ENCODE results near the gene GALNT17.

The GALNT17 gene

GRCh38 chr7:71466448-71467145, 334.7 kb downstream of the GALNT17 start:
- no peak for DNase-seq

- no peak for DNase-seq
Observed at GRCh38 chr7:71470326-71470725, 338.4 kb downstream of the GALNT17 start.

DNA sequence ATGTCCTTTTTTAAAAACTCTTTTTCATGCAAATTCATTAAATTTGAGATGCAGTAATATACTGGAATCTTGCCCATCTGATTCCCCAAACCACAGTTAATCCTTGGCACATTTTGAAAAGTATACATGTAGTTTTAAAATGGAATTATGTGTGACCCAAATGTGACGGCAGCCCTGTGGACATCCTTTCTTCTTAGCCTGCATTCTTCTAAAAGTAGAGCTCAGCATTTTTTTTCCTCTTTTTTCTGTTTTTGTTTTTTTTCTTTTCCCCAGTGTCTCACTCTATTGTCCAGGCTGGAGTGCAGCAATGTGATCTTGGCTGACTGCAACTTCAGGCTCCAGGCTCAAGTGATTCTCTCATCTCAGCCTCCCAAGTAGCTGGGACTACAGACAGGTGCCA, 338.9 kb downstream of the GALNT17 start:
- no peak for DNase-seq

GRCh38 chr7:71472962-71473361, 341.0 kb downstream of the GALNT17 start:
- DNase-seq, result no peak

DNA sequence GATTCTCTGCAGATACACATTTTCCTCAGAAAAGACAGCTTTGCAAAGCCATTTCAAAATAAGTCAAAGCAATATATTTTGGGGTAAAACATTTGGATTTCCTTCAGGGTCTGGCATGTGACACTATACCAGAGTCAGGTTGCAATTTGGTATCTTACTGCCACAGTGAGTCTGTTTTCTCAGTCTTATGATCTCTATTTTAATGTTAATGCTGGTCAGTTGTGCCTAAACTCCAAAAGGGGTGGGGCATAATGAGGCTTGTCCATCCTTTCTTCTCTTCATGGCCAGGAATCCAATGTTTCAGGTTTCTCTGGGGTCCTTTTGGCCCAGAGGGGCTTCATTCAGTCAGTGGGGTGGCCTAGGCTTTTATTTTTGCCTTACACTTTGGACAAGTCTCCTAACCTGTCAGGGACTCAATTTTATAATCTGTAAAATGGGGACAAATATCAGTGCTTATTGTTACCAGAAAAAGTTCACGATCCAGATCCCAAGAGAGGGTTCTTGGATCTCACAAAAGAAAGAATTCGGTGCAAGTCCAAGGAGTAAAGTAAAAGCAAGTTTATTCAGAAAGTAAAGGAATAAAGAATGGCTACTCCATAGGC, 341.5 kb downstream of the GALNT17 start:
- DNase-seq, result no peak

DNA sequence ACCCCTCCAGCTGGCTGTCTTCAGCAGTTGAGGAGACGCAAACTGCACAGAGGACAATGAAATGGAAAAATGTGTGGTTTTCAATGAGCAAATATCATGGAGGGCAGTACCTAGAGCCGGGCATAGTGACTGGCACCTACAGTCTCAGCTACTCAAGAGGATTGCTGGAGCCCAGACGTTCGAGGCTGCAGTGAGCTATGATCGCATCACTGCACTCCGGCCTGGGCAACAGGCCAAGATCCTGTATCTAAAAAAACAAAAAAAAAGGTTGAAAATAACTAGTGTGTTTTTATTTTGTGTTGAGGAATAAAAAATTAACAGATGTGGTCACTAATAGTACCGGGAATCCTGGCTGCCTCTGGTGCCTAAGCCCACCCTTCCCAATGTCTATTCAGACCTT, 345.5 kb downstream of the GALNT17 start:
- DNase-seq, result no peak

- DNase-seq, result no peak
Observed at GRCh38 chr7:71479231-71479630, 347.3 kb downstream of the GALNT17 start.

DNA sequence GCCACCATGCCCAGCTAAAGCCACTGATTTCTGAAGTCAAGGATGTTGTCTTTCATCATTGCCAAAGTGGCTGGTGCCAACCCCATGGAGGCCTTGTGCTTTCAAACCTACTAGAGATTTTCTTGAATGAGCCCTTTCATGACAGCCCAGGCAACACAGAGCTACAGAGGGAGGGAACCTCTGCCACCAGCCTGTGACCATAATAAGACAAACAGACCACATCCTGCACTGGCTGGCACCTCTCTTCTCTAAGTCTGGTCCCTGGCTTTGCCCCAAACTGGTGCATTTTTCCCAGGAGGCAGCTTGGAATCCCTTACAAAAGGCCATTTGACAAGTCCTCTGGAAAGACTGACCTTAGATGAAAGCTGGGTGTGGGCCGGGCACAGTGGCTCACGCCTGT, 348.8 kb downstream of the GALNT17 start:
- no peak for DNase-seq

- no peak for DNase-seq
Observed at GRCh38 chr7:71482284-71482683, 350.3 kb downstream of the GALNT17 start.

- DNase-seq, result peak; percentile 69
Observed at GRCh38 chr7:71484380-71484779, 352.4 kb downstream of the GALNT17 start.

DNA sequence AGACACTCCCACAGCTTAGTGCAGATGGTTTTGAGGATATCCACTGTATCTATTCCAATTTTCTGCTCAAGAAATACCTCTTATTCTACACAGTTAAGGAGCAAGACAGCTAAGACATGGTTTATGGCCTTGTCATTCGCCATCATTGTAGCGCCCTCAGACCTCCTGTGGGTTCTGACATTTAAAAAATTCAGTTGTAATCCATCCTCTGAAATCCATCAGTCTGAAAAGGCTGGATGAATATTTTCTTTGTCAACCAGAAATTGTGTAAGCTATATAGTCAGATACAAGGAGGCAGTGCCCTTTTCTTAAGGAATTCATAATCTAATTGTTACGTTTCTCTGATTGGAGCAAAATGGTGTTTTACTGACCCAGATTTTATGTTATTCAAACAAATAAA, 353.6 kb downstream of the GALNT17 start:
- DNase-seq, result peak; percentile 70

- DNase-seq, result no peak
Observed at GRCh38 chr7:71486414-71486813, 354.5 kb downstream of the GALNT17 start.

DNA sequence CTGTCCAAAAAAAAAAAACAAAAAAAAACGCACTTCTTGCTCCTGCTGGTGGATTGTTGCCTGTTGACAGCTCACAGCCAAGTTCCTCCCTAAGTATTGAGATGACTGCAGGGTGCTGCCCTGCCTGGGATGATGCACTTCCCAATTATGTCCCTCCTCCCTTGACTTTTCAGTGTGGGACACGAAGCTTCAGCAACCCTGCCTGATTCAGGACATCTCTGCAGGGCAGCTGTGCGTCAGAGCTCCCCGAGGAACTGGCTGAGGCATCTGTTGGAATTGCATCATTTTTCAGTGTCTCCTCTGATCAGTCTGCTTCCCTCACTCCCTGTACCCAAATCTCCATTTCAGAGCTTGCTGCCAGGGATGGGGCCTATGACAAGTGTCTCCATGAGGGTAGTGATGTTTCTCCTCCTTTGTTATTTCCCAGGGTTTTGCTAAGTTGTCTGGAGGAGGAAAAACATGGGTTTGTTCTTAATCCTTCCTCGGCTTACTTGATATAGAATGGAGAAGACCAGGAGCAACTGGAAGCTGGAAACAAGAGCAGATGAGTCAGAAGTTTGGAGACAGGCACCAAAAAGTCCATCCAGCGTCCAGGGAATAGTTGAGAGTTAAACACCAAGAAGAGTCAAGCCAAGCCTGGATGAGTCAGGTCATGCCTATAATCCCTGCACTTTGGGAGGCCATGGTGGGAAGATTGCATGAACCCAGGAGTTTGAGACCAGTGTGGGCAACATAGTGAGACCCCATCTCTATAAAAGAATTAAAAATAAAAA, 355.1 kb downstream of the GALNT17 start:
- peak; percentile 98 for DNase-seq

GRCh38 chr7:71488308-71488707, 356.4 kb downstream of the GALNT17 start:
- peak; percentile 89 for DNase-seq

- DNase-seq, result peak; percentile 59
Observed at GRCh38 chr7:71491336-71491735, 359.4 kb downstream of the GALNT17 start.

- no peak for DNase-seq
Observed at GRCh38 chr7:71495828-71496227, 363.9 kb downstream of the GALNT17 start.

- no peak for DNase-seq
Observed at GRCh38 chr7:71497256-71497946, 365.5 kb downstream of the GALNT17 start.

- no peak for DNase-seq
Observed at GRCh38 chr7:71498381-71498780, 366.4 kb downstream of the GALNT17 start.

GRCh38 chr7:71504697-71505441, 372.9 kb downstream of the GALNT17 start:
- DNase-seq, result no peak

GRCh38 chr7:71506822-71507221, 374.9 kb downstream of the GALNT17 start:
- no peak for DNase-seq

DNA sequence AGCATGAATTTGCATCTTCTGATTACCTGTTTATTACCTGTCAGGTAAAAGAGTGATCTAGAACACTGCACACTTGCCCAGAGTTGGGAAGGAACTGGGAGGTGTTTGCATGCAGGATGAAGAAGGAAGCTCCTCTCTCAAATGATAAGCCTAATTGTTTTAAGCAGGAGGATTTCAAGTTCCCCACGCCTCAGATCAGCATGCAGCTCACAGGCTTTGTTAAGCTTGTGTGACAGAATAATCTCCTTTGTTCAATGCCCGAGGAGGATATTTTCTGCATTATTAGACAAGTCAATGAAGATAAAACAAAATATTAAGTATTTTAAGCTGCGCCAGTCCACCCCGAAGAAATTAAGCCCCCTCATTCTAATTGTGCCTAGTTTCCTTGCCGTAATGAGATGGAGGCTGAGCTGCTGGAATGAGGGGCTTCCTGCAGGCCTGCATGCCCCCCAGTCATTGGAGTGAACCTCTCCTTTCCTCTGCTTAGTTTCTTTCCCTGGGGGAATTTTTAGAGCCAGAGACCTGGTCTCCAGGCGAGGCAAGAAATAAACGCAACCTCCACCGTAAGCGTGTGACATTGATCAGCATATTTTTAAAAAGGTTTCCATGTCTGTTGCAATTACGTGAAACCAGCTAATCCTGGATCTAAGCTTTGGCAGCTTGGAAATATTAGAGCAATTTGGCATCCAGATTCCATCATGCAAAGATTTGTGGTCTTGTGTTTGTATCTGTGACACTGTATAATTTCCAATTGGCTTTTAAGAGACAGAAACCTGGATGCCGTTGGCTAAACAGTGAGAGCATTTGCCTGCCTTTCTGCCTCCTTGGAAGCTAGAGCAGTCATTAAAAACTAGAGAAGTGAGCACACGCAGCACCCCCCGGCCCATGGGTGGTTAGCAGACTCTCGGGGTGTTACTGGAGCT, 376.0 kb downstream of the GALNT17 start:
- DNase-seq, result peak; percentile 41

DNA sequence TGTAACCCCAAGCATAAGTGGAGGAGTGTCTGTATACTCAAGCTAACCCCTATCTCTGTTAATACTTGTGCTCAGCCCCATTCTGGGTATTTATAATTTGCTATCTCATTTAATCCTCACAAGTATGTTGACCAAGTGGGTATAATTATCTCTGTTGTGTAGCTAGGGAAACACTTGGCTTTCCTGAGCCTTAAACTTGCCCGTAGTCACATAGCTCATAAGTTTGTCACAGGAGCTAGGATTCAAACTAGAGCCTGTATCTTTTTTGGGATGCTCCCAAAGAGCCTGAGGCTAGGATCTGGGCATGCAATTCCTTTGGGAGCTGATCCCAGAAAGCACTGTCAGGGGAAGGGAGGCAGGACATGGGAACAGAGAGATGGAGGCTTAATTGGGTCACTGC, 377.4 kb downstream of the GALNT17 start:
- DNase-seq, result no peak

Measured in fibroblast of upper back skin (primary cell).